Nephron (organoid): ENCODE measurements around the gene ATP11A.

ENCODE experiments used
- H3K27ac Mint-ChIP-seq, 3 experiments: 2 replicates each; pipeline ENCODE4 v1.8.0; 2020; ENCODE audit warnings: mixed read lengths in 3 of 3, mild to moderate bottlenecking in 2 of 3, moderate library complexity in 1 of 3
- H3K27me3 Mint-ChIP-seq: 2 replicates; pipeline ENCODE4 v1.8.0; 2021; ENCODE audit warnings: low read depth, mild to moderate bottlenecking, moderate library complexity, mixed read lengths
- H3K36me3 Mint-ChIP-seq: 2 replicates; pipeline ENCODE4 v1.8.0; 2020; ENCODE audit warnings: low read depth, mixed read lengths
- H3K4me1 Mint-ChIP-seq: 2 replicates; pipeline ENCODE4 v1.8.0; 2020; ENCODE audit warnings: mixed read lengths
- H3K4me3 Mint-ChIP-seq, 3 experiments: 2 replicates each; pipeline ENCODE4 v1.8.0; 2020; ENCODE audit warnings: mild to moderate bottlenecking in 3 of 3, mixed read lengths in 3 of 3, moderate library complexity in 2 of 3
- H3K9me3 Mint-ChIP-seq: 2 replicates; pipeline ENCODE4 v1.8.0; 2020; ENCODE audit warnings: mixed read lengths
- CTCF ChIP-seq, 3 experiments: fragments of 200-600 bp; sonication (generic); IDR thresholded peaks; one replicate each; pipeline ENCODE4 v1.5.0; 2021; ENCODE audit warnings: antibody characterized with exemption in 3 of 3; ENCODE audit not compliant: unreplicated experiment in 3 of 3

Gene ATP11A

DNA sequence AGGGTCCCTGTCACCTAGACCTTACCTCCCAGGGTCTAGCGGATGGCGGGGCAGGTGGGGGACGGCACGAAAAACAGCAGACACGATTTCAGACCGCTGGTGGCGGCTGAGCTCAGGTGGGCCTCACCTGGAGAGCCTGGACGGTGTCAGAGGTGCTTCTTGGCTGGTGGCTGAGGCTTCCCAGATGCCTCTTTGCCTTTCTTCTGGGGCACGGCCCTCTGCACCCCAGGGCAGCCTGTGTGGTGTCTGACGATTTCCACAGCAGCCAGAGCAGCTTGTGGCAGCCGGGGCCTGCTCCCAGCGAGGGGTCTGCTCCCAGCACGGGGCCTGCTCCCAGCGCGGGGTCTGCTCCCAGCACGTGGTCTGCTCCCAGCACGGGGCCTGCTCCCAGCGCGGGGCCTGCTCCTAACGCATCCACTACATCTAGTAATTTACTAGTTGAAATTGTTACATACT lies 66.7 kb downstream of the ATP11A start:
- peak overlapping the region in 2 of 3 experiments; percentile 89 to 94 for H3K27ac Mint-ChIP-seq
- peaks cover 17% of the 10 kb centered on the region for H3K36me3 Mint-ChIP-seq
- H3K4me3 Mint-ChIP-seq: no peak overlapping the region

DNA sequence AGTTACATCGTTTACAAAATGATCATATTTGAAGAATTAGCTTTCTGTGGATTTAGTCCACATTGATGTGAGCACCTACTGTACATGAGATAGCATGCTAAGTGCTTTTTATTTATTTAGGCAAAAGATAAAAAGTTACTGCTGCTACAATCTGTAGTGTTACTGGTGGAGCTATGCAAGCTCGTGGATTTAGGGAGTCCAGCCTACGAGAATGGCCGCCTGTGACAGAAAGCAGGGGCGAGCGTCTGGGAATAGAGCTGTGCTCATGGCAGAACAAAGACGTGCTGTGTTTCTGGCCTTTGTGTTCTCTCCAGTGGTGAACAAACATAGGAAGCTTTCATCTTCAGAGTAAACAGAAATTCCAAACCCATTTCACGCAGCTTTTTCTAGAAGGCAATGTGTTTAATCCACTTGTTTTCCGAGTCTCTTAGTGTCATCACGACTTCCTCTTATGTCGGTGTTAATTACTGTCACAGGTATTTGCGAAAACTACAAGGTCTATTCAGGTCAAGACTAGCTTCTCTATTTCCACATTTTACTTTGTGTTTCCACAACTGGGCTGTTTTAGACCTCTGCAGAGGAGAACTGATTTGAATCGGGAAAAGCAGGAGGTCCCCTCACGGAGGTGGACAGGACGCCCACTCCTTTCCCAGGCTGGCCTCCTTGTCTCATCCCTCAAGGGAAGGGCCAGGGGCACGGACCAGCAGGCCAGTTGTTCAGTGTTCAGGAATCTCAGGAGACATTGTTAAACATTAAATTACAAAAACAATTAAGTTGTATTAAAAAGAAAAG lies 67.3 kb downstream of the ATP11A start:
- Mint-ChIP-seq H3K9me3 (peaks cover 8% of the 10 kb centered on the region), H3K27me3 (no peaks in the 10 kb centered on the region), H3K4me3 (no peak overlapping the region), H3K36me3 (peaks cover 17% of the 10 kb centered on the region), H3K27ac (peak overlapping the region; percentile 76 to 94 (median 89)), H3K4me1 (peaks cover 44% of the 10 kb centered on the region)
- no peak for TF ChIP-seq CTCF (IDR thresholded peaks at IDR 0.05; ENCODE audit: unreplicated experiment in 3 of 3)

More for the DNA sequence above, 66.7 kb downstream of the ATP11A start:
- no peak for TF ChIP-seq CTCF (IDR thresholded peaks at IDR 0.05; ENCODE audit: unreplicated experiment in 3 of 3)
- Mint-ChIP-seq H3K9me3 (peaks cover 8% of the 10 kb centered on the region), H3K27me3 (no peaks in the 10 kb centered on the region), H3K4me1 (peaks cover 50% of the 10 kb centered on the region)

DNA sequence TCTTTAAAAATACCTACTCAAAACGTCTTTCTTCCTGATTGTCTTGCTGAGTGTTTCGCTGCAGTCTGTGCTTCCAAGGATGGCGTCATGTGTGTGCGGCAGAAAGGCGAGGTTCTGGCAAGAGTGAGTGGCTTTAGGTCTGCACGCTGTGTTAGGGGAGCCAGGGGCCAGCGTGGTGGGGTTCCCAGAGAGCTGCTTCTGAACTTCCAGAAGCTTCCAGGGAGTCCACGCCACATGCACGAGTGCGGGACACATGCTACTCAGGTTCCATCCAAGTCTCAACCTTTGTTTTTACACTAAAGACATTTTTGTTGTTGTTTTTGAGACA lies 67.9 kb downstream of the ATP11A start:
- Mint-ChIP-seq H3K4me3 (no peak overlapping the region), H3K36me3 (peaks cover 17% of the 10 kb centered on the region), H3K27ac (peak overlapping the region; percentile 76 to 94 (median 89)), H3K4me1 (peaks cover 39% of the 10 kb centered on the region), H3K9me3 (peaks cover 8% of the 10 kb centered on the region), H3K27me3 (no peaks in the 10 kb centered on the region)
- no peak for TF ChIP-seq CTCF (IDR thresholded peaks at IDR 0.05; ENCODE audit: unreplicated experiment in 3 of 3)

- H3K4me1 Mint-ChIP-seq: peaks cover 26% of the 10 kb centered on the region
- H3K36me3 Mint-ChIP-seq: peaks cover 17% of the 10 kb centered on the region
- H3K9me3 Mint-ChIP-seq: peaks cover 8% of the 10 kb centered on the region
- TF ChIP-seq CTCF (IDR thresholded peaks at IDR 0.05; ENCODE audit: unreplicated experiment in 3 of 3): no peak
- peak overlapping the region in 2 of 3 experiments; percentile 47 to 70 for H3K27ac Mint-ChIP-seq
- no peak overlapping the region for H3K4me3 Mint-ChIP-seq
- H3K27me3 Mint-ChIP-seq: no peaks in the 10 kb centered on the region
Observed at GRCh38 chr13:112759053-112759452, 69.2 kb downstream of the ATP11A start.

DNA sequence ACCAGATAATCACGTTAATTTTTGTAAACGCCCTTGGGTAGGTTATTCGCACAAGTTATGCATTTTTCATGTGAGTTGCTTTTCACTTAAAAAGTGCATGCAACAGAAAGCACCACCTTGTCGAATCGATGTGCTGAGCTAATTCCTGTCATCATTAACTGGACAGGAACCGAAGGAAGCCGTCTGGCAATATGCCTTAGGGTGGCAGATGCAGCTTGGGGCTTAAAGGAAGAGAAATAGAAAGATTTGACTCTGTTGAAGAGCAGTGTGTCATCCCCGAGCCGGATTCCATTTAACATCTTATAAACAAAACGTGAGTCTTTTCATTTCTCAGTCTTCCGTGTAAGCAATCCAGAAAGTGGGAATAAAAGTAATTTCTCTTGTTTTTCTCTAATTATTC lies 70.0 kb downstream of the ATP11A start:
- H3K36me3 Mint-ChIP-seq: peaks cover 17% of the 10 kb centered on the region
- peaks cover 8% of the 10 kb centered on the region for H3K9me3 Mint-ChIP-seq
- no peak for TF ChIP-seq CTCF (IDR thresholded peaks at IDR 0.05; ENCODE audit: unreplicated experiment in 3 of 3)
- peaks cover 26% of the 10 kb centered on the region for H3K4me1 Mint-ChIP-seq
- no peak overlapping the region for H3K4me3 Mint-ChIP-seq
- no peak overlapping the region for H3K27ac Mint-ChIP-seq
- no peaks in the 10 kb centered on the region for H3K27me3 Mint-ChIP-seq

DNA sequence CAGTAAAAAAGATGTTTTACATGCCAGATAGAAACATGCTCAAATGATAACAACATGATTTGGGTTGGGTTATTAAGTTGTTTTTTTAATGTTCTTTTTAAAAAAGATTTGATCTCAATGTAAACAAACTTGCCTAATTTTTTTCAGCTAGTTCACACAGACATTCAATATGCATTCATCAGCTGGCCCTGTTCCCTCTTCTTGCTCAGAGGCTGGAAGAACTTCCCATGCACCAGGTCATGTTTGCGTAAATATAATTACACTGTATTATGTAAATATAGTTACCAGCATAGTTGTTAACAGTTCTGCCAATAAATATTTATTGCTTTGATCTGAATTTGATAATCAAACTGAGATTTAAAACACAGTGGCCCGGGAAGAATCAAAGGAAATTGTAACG lies 70.6 kb downstream of the ATP11A start:
- TF ChIP-seq CTCF (IDR thresholded peaks at IDR 0.05; ENCODE audit: unreplicated experiment in 3 of 3): no peak

More for the DNA sequence above, 70.6 kb downstream of the ATP11A start:
- Mint-ChIP-seq H3K36me3 (peaks cover 17% of the 10 kb centered on the region), H3K27me3 (peaks cover 1% of the 10 kb centered on the region), H3K9me3 (peaks cover 8% of the 10 kb centered on the region), H3K4me1 (peaks cover 21% of the 10 kb centered on the region), H3K27ac (peak overlapping the region in 1 of 3 experiments; percentile 59), H3K4me3 (no peak overlapping the region)
